Measurements from ENCODE around the gene GLMN.

Gene GLMN

GRCh38 chr1:92329347-92330129, 30.8 kb upstream of the GLMN start:
- Histone ChIP-seq H2AFZ (ENCODE audit: low read length) (no peak overlapping the region), H3K79me2 (ENCODE audit: low read length) (no peaks in the 10 kb centered on the region), H3K4me3 (ENCODE audit: low read length) (no peak overlapping the region), H3K27ac (ENCODE audit: low read length) (no peak overlapping the region), H3K9ac (ENCODE audit: low read length) (no peak overlapping the region), H3K9me2 (replicated peaks; ENCODE audit: insufficient read depth, low read length) (no peaks in the 10 kb centered on the region), H3K4me2 (ENCODE audit: low read depth, low read length) (no peak overlapping the region), H3K36me3 (replicated peaks; ENCODE audit: insufficient read depth, low read length) (no peaks in the 10 kb centered on the region), H3K27me3 (replicated peaks; ENCODE audit: insufficient read depth, low read length) (no peaks in the 10 kb centered on the region), H3K4me1 (ENCODE audit: low read length) (no peaks in the 10 kb centered on the region; the same call in 1 of the 2 replicates), H4K20me1 (ENCODE audit: insufficient read depth, low read length) (no peaks in the 10 kb centered on the region), H3K9me3 (replicated peaks; ENCODE audit: insufficient read depth, low read length) (no peaks in the 10 kb centered on the region), H3F3A (ENCODE audit: insufficient read depth, low read length) (no peaks in the 10 kb centered on the region)
- TF ChIP-seq, protein P1, sequence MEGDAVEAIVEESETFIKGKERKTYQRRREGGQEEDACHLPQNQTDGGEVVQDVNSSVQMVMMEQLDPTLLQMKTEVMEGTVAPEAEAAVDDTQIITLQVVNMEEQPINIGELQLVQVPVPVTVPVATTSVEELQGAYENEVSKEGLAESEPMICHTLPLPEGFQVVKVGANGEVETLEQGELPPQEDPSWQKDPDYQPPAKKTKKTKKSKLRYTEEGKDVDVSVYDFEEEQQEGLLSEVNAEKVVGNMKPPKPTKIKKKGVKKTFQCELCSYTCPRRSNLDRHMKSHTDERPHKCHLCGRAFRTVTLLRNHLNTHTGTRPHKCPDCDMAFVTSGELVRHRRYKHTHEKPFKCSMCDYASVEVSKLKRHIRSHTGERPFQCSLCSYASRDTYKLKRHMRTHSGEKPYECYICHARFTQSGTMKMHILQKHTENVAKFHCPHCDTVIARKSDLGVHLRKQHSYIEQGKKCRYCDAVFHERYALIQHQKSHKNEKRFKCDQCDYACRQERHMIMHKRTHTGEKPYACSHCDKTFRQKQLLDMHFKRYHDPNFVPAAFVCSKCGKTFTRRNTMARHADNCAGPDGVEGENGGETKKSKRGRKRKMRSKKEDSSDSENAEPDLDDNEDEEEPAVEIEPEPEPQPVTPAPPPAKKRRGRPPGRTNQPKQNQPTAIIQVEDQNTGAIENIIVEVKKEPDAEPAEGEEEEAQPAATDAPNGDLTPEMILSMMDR (IDR thresholded peaks at IDR 0.05; ENCODE audit: low read length) = no peak
- TF ChIP-seq EZH2 (optimal IDR thresholded peaks at IDR 0.05; ENCODE audit: low read depth, low read length) = no peak
- TF ChIP-seq EZH2phosphoT487 (IDR thresholded peaks at IDR 0.05; ENCODE audit: low read length) = no peak
- DNase-seq = no peak

DNA sequence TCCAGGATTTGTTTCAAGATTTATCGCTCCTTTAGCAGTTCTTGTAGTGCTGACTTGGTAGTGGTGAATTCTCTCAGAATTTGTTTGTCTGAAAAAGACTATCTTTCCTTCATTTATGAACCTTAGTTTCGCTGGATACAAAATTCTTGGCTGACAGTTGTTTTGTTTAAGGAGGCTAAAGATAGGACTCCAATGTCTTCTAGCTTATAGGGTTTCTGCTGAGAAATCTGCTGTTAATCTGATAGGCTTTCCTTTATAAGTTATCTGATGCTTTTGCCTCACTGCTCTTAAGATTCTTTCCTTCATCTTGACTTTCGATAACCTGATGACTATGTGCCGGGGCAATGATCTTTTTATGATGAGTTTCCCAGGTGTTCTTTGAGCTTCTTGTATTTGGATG, 29.0 kb upstream of the GLMN start:
- Histone ChIP-seq H3K36me3 (replicated peaks; ENCODE audit: insufficient read depth, low read length) (no peaks in the 10 kb centered on the region), H3K9me2 (replicated peaks; ENCODE audit: insufficient read depth, low read length) (no peaks in the 10 kb centered on the region), H3K27ac (ENCODE audit: low read length) (no peak overlapping the region), H4K20me1 (ENCODE audit: insufficient read depth, low read length) (no peaks in the 10 kb centered on the region), H3K79me2 (ENCODE audit: low read length) (no peaks in the 10 kb centered on the region), H3K9ac (ENCODE audit: low read length) (no peak overlapping the region), H3K4me2 (ENCODE audit: low read depth, low read length) (no peak overlapping the region), H3F3A (ENCODE audit: insufficient read depth, low read length) (peaks cover 12% of the 10 kb centered on the region), H3K27me3 (replicated peaks; ENCODE audit: insufficient read depth, low read length) (no peaks in the 10 kb centered on the region), H3K4me1 (ENCODE audit: low read length) (peaks cover 6% of the 10 kb centered on the region; the same call in 1 of the 2 replicates), H3K9me3 (replicated peaks; ENCODE audit: insufficient read depth, low read length) (no peaks in the 10 kb centered on the region), H3K4me3 (ENCODE audit: low read length) (no peak overlapping the region), H2AFZ (ENCODE audit: low read length) (no peak overlapping the region)
- TF ChIP-seq, protein P1 (IDR thresholded peaks at IDR 0.05; ENCODE audit: low read length) = no peak
- TF ChIP-seq EZH2phosphoT487 (IDR thresholded peaks at IDR 0.05; ENCODE audit: low read length) (no peak), EZH2 (optimal IDR thresholded peaks at IDR 0.05; ENCODE audit: low read depth, low read length) (no peak)
- no peak for DNase-seq

GRCh38 chr1:92326681-92327080, 27.9 kb upstream of the GLMN start:
- no peaks in the 10 kb centered on the region for H3K79me2 ChIP-seq (ENCODE audit: low read length)
- no peak overlapping the region for H2AFZ ChIP-seq (ENCODE audit: low read length)
- H3K9me3 ChIP-seq (replicated peaks; ENCODE audit: insufficient read depth, low read length) = no peaks in the 10 kb centered on the region
- H3K4me3 ChIP-seq (ENCODE audit: low read length) = no peak overlapping the region
- no peaks in the 10 kb centered on the region for H3K36me3 ChIP-seq (replicated peaks; ENCODE audit: insufficient read depth, low read length)
- H3F3A ChIP-seq (ENCODE audit: insufficient read depth, low read length) = peaks cover 12% of the 10 kb centered on the region
- TF ChIP-seq, protein P1 (IDR thresholded peaks at IDR 0.05; ENCODE audit: low read length) = no peak
- TF ChIP-seq EZH2 (optimal IDR thresholded peaks at IDR 0.05; ENCODE audit: low read depth, low read length) (no peak), EZH2phosphoT487 (IDR thresholded peaks at IDR 0.05; ENCODE audit: low read length) (no peak)
- H3K4me1 ChIP-seq (ENCODE audit: low read length) = peaks cover 6% of the 10 kb centered on the region; the same call in 1 of the 2 replicates
- no peak overlapping the region for H3K27ac ChIP-seq (ENCODE audit: low read length)
- no peaks in the 10 kb centered on the region for H3K27me3 ChIP-seq (replicated peaks; ENCODE audit: insufficient read depth, low read length)
- H4K20me1 ChIP-seq (ENCODE audit: insufficient read depth, low read length) = no peaks in the 10 kb centered on the region
- H3K9ac ChIP-seq (ENCODE audit: low read length) = no peak overlapping the region
- H3K4me2 ChIP-seq (ENCODE audit: low read depth, low read length) = no peak overlapping the region
- no peak for DNase-seq
- H3K9me2 ChIP-seq (replicated peaks; ENCODE audit: insufficient read depth, low read length) = no peaks in the 10 kb centered on the region
